Mesenchymal stem cell (in vitro differentiated cells and primary cell): Measurements from ENCODE around the gene POU6F2.

Source experiments
- DNase-seq: peaks from one replicate; pipeline ENCODE4 v3.0.0-alpha.2; 2013
- H2AFZ ChIP-seq: one replicate; pipeline ENCODE4 v1.6.1; 2013; ENCODE audit warnings: low read depth, mild to moderate bottlenecking, control low read depth, inconsistent platforms, low read length, moderate library complexity
- H2AK5ac ChIP-seq: 2 replicates; pipeline ENCODE4 v1.6.1; 2013; ENCODE audit warnings: low read length, moderate library complexity, mild to moderate bottlenecking, inconsistent platforms; ENCODE audit not compliant: severe bottlenecking
- H2BK120ac ChIP-seq: one replicate; pipeline ENCODE4 v1.6.1; 2013; ENCODE audit warnings: low read depth, mild to moderate bottlenecking, inconsistent platforms, low read length, moderate library complexity
- H2BK12ac ChIP-seq, 2 experiments: one replicate each; pipeline ENCODE4 v1.6.1; 2013; ENCODE audit warnings: inconsistent platforms in 2 of 2, low read length in 2 of 2, mild to moderate bottlenecking in 2 of 2, moderate library complexity in 2 of 2, control low read depth in 1 of 2
- H2BK15ac ChIP-seq: one replicate; pipeline ENCODE4 v1.6.1; 2013; ENCODE audit warnings: mild to moderate bottlenecking, low read depth, inconsistent platforms; ENCODE audit not compliant: poor library complexity, severe bottlenecking
- H2BK5ac ChIP-seq: 2 replicates; pipeline ENCODE4 v1.6.1; 2013; ENCODE audit warnings: low read depth, mild to moderate bottlenecking, low read length, control low read depth, inconsistent platforms; ENCODE audit not compliant: poor library complexity, severe bottlenecking
- H3K14ac ChIP-seq, 2 experiments: one replicate each; pipeline ENCODE4 v1.6.1; 2013; ENCODE audit warnings: inconsistent platforms in 2 of 2, low read length in 2 of 2, control low read depth in 1 of 2, mild to moderate bottlenecking in 1 of 2, moderate library complexity in 1 of 2
- H3K18ac ChIP-seq, 2 experiments: one replicate each; pipeline ENCODE4 v1.6.1; 2013; ENCODE audit warnings: inconsistent platforms in 2 of 2, low read length in 2 of 2, control low read depth in 1 of 2, low read depth in 1 of 2, mild to moderate bottlenecking in 1 of 2
- H3K23ac ChIP-seq, 2 experiments: one replicate each; pipeline ENCODE4 v1.6.1; 2013; ENCODE audit warnings: inconsistent platforms in 2 of 2, low read length in 2 of 2, mild to moderate bottlenecking in 2 of 2, moderate library complexity in 2 of 2, control low read depth in 1 of 2
- H3K27ac ChIP-seq: 2 replicates; pipeline ENCODE4 v1.5.1; 2013; ENCODE audit warnings: mild to moderate bottlenecking, moderate library complexity, low read length, control low read depth, inconsistent platforms; ENCODE audit not compliant: poor library complexity, severe bottlenecking
- H3K27me3 ChIP-seq, 2 experiments: 2 replicates each; pipeline versions ENCODE4 v1.6.1 to v1.7.0; 2013; ENCODE audit warnings: low read length in 2 of 2, mild to moderate bottlenecking in 2 of 2, moderate library complexity in 2 of 2, control low read depth in 1 of 2, inconsistent platforms in 1 of 2; ENCODE audit not compliant: control insufficient read depth in 1 of 2, insufficient read depth in 1 of 2
- H3K36me3 ChIP-seq, 2 experiments: 2 replicates each; pipeline versions ENCODE4 v1.6.1 to v1.7.0; 2013; ENCODE audit warnings: low read length in 2 of 2, control low read depth in 1 of 2, inconsistent platforms in 1 of 2, low read depth in 1 of 2, mild to moderate bottlenecking in 1 of 2; ENCODE audit not compliant: insufficient read depth in 2 of 2, control insufficient read depth in 1 of 2
- H3K4ac ChIP-seq, 2 experiments: one replicate each; pipeline ENCODE4 v1.6.1; 2013; ENCODE audit warnings: inconsistent platforms in 2 of 2, low read length in 2 of 2, mild to moderate bottlenecking in 2 of 2, moderate library complexity in 2 of 2, control low read depth in 1 of 2, low read depth in 1 of 2
- H3K4me1 ChIP-seq: 2 replicates; pipeline ENCODE4 v1.6.1; 2013; ENCODE audit warnings: low read depth, low read length, control low read depth; ENCODE audit not compliant: control insufficient read depth, insufficient read depth
- H3K4me2 ChIP-seq: 2 replicates; pipeline ENCODE4 v1.6.1; 2013; ENCODE audit warnings: low read length, mild to moderate bottlenecking, inconsistent platforms; ENCODE audit not compliant: poor library complexity, severe bottlenecking
- H3K4me3 ChIP-seq, 2 experiments: 2 replicates each; pipeline versions ENCODE4 v1.5.1 to v1.7.0; 2013; ENCODE audit warnings: low read length in 2 of 2, mild to moderate bottlenecking in 2 of 2, control low read depth in 1 of 2, low read depth in 1 of 2; ENCODE audit not compliant: insufficient read depth in 1 of 2
- H3K79me1 ChIP-seq: replicated peaks from 2 replicates; pipeline ENCODE4 v1.6.1; 2013; ENCODE audit warnings: mild to moderate bottlenecking, control low read depth, low read length, inconsistent platforms; ENCODE audit not compliant: poor library complexity, severe bottlenecking
- H3K9ac ChIP-seq: 2 replicates; pipeline ENCODE4 v1.7.0; 2013; ENCODE audit warnings: mild to moderate bottlenecking, low read length, moderate library complexity
- H3K9me3 ChIP-seq: 2 replicates; pipeline ENCODE4 v1.7.0; 2013; ENCODE audit warnings: mild to moderate bottlenecking, low read length; ENCODE audit not compliant: control insufficient read depth
- H4K8ac ChIP-seq: one replicate; pipeline ENCODE4 v1.6.1; 2013; ENCODE audit warnings: inconsistent platforms, mild to moderate bottlenecking, low read length, moderate library complexity
- H4K91ac ChIP-seq: one replicate; pipeline ENCODE4 v1.6.1; 2013; ENCODE audit warnings: mild to moderate bottlenecking, low read length, inconsistent platforms
- WGBS: methylation state at CpG from one replicate; pipeline ENCODE4 v1.1.7; 2013; ENCODE audit warnings: mixed read lengths; 5-methylcytosine and 5-hydroxymethylcytosine counted together

The POU6F2 gene

DNA sequence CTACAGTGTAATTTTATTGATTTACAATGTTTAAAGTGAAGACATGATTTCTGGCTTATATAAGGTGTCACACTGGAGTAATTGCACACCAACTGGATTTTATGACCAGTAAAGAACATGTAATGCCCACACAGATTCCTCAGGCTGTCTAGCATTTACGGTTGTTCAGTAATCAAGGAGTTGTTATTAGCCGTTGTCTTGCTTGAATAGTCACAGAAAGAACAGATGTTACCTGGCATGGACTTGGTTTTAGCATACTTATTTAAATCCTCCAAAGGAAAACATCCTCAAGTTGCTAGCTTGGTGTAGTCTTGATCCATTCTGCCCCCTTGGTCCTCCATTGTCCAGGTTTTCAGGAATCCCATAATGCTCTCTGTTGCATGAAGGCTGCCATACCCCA is 65.8 kb downstream of the POU6F2 start:
- H3K4me3 ChIP-seq: no peak overlapping the region
- H2AK5ac ChIP-seq: no peak overlapping the region
- H3K9ac ChIP-seq: no peak overlapping the region
- H3K4me2 ChIP-seq: no peak overlapping the region
- H3K18ac ChIP-seq: no peak overlapping the region
- no peak overlapping the region for H3K4ac ChIP-seq
- H3K23ac ChIP-seq: no peak overlapping the region
- no peak overlapping the region for H4K8ac ChIP-seq
- WGBS: 50% methylated on average over 2 of the region's 2 CpGs
- H2BK15ac ChIP-seq: no peak overlapping the region
- no peak overlapping the region for H2AFZ ChIP-seq
- no peaks in the 10 kb centered on the region for H3K79me1 ChIP-seq
- H3K9me3 ChIP-seq: no peaks in the 10 kb centered on the region
- no peak overlapping the region for H2BK12ac ChIP-seq
- H3K27ac ChIP-seq: no peak overlapping the region
- no peaks in the 10 kb centered on the region for H3K36me3 ChIP-seq
- DNase-seq: no peak
- H2BK5ac ChIP-seq: no peak overlapping the region
- no peak overlapping the region for H4K91ac ChIP-seq
- H3K27me3 ChIP-seq: no peaks in the 10 kb centered on the region
- no peak overlapping the region for H3K14ac ChIP-seq
- H2BK120ac ChIP-seq: no peak overlapping the region
- H3K4me1 ChIP-seq: no peaks in the 10 kb centered on the region

DNA sequence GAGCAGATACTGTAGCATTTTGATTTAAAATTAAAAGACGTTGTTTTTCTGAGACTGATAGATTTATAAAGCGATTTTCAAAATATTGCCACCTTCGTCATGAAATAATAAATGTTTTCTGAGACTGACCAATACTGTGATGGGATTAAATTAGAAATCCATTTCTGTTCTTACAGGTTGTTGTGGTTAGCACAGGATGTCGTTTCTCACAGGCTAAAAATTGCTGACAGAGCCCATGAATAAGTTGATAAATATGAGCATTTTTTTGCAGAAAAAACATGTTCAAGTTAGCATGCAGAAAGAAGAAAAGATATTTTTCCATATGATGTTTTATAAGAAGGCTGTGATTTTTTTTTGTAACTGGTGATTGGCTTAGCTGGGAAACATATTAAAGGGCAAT is 66.8 kb downstream of the POU6F2 start:
- H3K9ac ChIP-seq: no peak overlapping the region
- H2AK5ac ChIP-seq: no peak overlapping the region
- no peak overlapping the region for H3K4me3 ChIP-seq
- 82% methylated on average over 4 of the region's 4 CpGs for WGBS
- no peak overlapping the region for H2AFZ ChIP-seq
- no peak overlapping the region for H3K18ac ChIP-seq
- no peak overlapping the region for H3K4ac ChIP-seq
- H3K9me3 ChIP-seq: no peaks in the 10 kb centered on the region
- no peaks in the 10 kb centered on the region for H3K36me3 ChIP-seq
- no peak overlapping the region for H2BK12ac ChIP-seq
- H3K14ac ChIP-seq: no peak overlapping the region
- H3K79me1 ChIP-seq: no peaks in the 10 kb centered on the region
- no peaks in the 10 kb centered on the region for H3K4me1 ChIP-seq
- H4K91ac ChIP-seq: no peak overlapping the region
- DNase-seq: no peak
- H2BK15ac ChIP-seq: no peak overlapping the region
- H4K8ac ChIP-seq: no peak overlapping the region
- no peak overlapping the region for H3K4me2 ChIP-seq
- H3K23ac ChIP-seq: no peak overlapping the region
- no peak overlapping the region for H3K27ac ChIP-seq
- H2BK120ac ChIP-seq: no peak overlapping the region
- H2BK5ac ChIP-seq: no peak overlapping the region
- no peaks in the 10 kb centered on the region for H3K27me3 ChIP-seq

DNA sequence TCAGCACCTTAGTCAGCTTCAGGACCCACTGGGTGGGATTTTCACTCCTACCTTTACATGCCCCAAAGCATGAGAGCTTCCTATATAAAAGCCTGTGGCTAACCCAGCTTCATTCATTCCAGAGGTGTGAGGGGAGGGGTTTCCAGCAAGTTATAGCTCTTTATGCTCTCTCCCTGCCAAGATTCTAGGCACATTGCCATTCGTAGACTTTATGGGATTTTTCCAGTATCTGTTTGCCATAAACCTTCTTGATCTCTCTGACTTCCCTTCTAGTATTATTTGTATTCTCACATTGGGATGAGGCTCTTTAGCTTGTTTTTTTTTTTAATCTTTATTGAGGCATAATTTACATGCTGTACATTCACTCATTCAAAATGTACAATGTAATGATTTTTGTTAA is 67.5 kb downstream of the POU6F2 start:
- H3K4me2 ChIP-seq: no peak overlapping the region
- no peak overlapping the region for H2BK120ac ChIP-seq
- no peaks in the 10 kb centered on the region for H3K27me3 ChIP-seq
- H3K27ac ChIP-seq: no peak overlapping the region
- no peaks in the 10 kb centered on the region for H3K36me3 ChIP-seq
- DNase-seq: no peak
- no peak overlapping the region for H2BK5ac ChIP-seq
- WGBS: no CpG with 5 or more reads among the region's 1 CpG
- no peak overlapping the region for H2BK15ac ChIP-seq
- no peak overlapping the region for H3K23ac ChIP-seq
- H3K79me1 ChIP-seq: no peaks in the 10 kb centered on the region
- H3K14ac ChIP-seq: no peak overlapping the region
- H2AK5ac ChIP-seq: no peak overlapping the region
- H3K4ac ChIP-seq: no peak overlapping the region
- H4K8ac ChIP-seq: no peak overlapping the region
- no peak overlapping the region for H4K91ac ChIP-seq
- no peak overlapping the region for H3K9ac ChIP-seq
- H3K4me3 ChIP-seq: no peak overlapping the region
- no peak overlapping the region for H3K18ac ChIP-seq
- no peaks in the 10 kb centered on the region for H3K4me1 ChIP-seq
- H3K9me3 ChIP-seq: no peaks in the 10 kb centered on the region
- H2AFZ ChIP-seq: peak overlapping the region; percentile 42
- no peak overlapping the region for H2BK12ac ChIP-seq

DNA sequence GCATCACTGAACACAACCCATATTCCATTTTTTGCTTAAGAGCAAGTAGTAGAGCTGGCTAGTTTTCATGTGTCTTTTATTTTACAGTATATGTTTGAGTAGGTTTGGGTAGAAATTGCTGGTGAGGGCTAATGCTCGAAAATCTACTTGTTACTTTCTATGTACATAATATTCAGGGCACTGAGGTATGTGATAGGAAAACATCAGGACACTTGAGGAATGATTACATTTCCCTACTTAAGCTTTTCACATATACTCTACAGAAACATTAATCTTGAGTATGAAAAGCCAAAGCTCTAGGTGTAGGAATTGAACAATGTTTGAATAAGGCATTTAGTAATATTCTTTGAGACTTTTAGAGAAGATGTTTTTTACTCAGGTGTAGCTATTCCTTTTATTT is 73.6 kb downstream of the POU6F2 start:
- Histone ChIP-seq H3K23ac (no peak overlapping the region), H3K4me1 (no peaks in the 10 kb centered on the region), H3K4me3 (no peak overlapping the region), H2BK15ac (no peak overlapping the region), H3K18ac (no peak overlapping the region), H4K91ac (no peak overlapping the region), H3K27ac (no peak overlapping the region), H2AK5ac (no peak overlapping the region), H2AFZ (no peak overlapping the region), H3K9ac (no peak overlapping the region), H3K14ac (no peak overlapping the region), H2BK12ac (no peak overlapping the region), H3K27me3 (no peaks in the 10 kb centered on the region), H3K79me1 (no peaks in the 10 kb centered on the region), H3K4me2 (no peak overlapping the region), H3K9me3 (no peaks in the 10 kb centered on the region), H3K4ac (no peak overlapping the region), H2BK5ac (no peak overlapping the region), H2BK120ac (no peak overlapping the region), H3K36me3 (no peaks in the 10 kb centered on the region), H4K8ac (no peak overlapping the region)
- DNase-seq: no peak
- WGBS: 86% methylated on average over 1 of the region's 1 CpG
